ENCODE data around the gene ARHGAP11B. TPM values are rescaled to one million over a fixed set of nuclear protein-coding genes. Genes with fewer than 3 reads are reported as not detected.
"Not testable (repeated sequence)": the region's sequence is repeated elsewhere in the genome, so short reads cannot be mapped to it uniquely, and the experiment has no call there.

Gene ARHGAP11B

DNA sequence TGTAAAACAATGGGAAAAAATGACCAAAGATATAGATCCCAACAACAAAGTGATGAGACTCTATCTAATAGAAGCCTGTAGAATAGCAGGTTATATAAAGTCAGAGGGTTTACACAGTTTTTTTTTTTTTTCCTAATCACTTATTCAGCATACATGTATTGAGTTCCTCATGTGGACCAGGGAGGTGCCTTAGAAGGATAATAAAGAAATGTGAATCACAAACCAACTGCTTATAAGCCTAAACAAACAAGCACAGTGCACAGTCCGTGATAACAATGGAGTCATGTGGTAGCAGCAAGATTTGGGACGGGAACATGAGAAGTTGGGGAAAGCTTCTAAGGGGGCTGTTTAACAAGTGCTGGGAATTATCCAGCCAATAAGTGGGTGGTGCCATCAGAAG, 60.7 kb downstream of the ARHGAP11B start:
- H3K4me1 ChIP-seq (ENCODE audit: control insufficient read depth in 2 of 3, insufficient read depth in 2 of 3, low read depth in 1 of 3, low read length in 3 of 3); H3K36me3 ChIP-seq (ENCODE audit: control insufficient read depth in 2 of 3, insufficient read depth in 3 of 3, low read length in 3 of 3); DNase-seq; H3K27me3 ChIP-seq (ENCODE audit: control insufficient read depth, insufficient read depth, low read length); FAIRE-seq; intact Hi-C loops (cut with DNase I); H3K9me3 ChIP-seq (ENCODE audit: control insufficient read depth in 2 of 3, insufficient read depth in 1 of 3, low read length in 3 of 3); H3K27ac ChIP-seq (ENCODE audit: low read depth in 2 of 2, low read length in 2 of 2); H3K4me3 ChIP-seq (ENCODE audit: low read length in 3 of 3); H3K9ac ChIP-seq (ENCODE audit: low read length in 3 of 3): not testable (repeated sequence)

Other genes starting within 250 kb of the ARHGAP11B start
- gene CHRFAM7A, start 232.6 kb upstream of the ARHGAP11B start, total RNA-seq: 2.7 TPM
- gene CHRFAM7A, start 232.6 kb upstream of the ARHGAP11B start, polyA plus RNA-seq (ENCODE audit: insufficient read depth, low read depth, low replicate concordance): 0.54 TPM
- 6.3 TPM for gene GOLGA8R, start 211.9 kb upstream of the ARHGAP11B start, total RNA-seq
- gene GOLGA8R, start 211.9 kb upstream of the ARHGAP11B start, polyA plus RNA-seq (ENCODE audit: insufficient read depth, low read depth, low replicate concordance): 0.41 TPM
- 1.6 TPM for gene GOLGA8Q, start 74.1 kb upstream of the ARHGAP11B start, total RNA-seq
- not detected for gene GOLGA8Q, start 74.1 kb upstream of the ARHGAP11B start, polyA plus RNA-seq (ENCODE audit: insufficient read depth, low read depth, low replicate concordance)
- 0.88 TPM for gene GOLGA8H, start 22.1 kb upstream of the ARHGAP11B start, total RNA-seq
- 0.43 TPM for gene GOLGA8H, start 22.1 kb upstream of the ARHGAP11B start, polyA plus RNA-seq (ENCODE audit: insufficient read depth, low read depth, low replicate concordance)

Data from kidney (tissue), 11 donors.